ENCODE results near the gene CD300LG.
"Not testable (repeated sequence)": the region's sequence is repeated elsewhere in the genome, so short reads cannot be mapped to it uniquely, and the experiment has no call there.

The CD300LG gene

DNA sequence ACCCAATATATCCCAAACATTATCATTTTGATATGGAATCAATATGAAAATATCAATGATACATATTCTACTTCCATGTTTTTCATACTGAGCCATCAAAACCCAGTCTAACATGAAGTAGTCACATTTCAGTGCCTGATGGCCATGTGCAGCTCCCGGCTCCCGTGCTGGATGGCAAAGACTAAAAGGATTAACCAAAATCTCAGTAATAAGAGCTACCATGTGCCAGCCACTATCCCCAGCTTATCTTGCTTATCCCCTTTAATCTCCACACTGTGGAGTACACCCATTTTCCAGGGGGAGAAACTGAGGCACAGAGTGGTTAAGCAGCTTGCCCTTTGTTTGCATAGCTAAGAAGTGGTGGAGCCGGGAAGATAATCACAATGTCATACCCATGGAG, 9.2 kb downstream of the CD300LG start:
- no peak for DNase-seq

DNA sequence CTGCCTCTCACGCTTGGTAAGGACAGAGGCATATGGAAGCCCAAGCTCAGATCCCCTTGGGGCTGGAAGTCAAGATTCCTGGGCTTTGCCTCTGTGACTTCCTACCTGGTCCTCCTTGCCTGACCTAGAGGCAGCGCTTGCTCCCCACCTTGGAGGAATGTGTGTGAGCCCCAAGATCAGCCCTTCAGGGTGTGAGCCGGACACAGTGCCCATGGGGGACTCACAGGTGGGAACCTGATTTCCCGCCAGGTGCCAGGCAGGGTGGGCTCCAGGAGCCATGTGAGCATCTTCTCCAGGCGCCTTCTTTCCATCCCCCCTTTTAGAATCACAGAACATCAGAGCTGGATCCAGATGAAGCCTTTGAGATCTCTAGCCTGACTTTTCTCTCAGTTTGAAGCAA, 10.2 kb downstream of the CD300LG start:
- DNase-seq, result no peak

- DNase-seq, result no peak
These were observed 11.1 kb downstream of the CD300LG start for GRCh38 chr17:43857957-43858600.

GRCh38 chr17:43860077-43860725, 13.2 kb downstream of the CD300LG start:
- no peak for DNase-seq

GRCh38 chr17:43860927-43861622, 14.1 kb downstream of the CD300LG start:
- no peak for DNase-seq

DNA sequence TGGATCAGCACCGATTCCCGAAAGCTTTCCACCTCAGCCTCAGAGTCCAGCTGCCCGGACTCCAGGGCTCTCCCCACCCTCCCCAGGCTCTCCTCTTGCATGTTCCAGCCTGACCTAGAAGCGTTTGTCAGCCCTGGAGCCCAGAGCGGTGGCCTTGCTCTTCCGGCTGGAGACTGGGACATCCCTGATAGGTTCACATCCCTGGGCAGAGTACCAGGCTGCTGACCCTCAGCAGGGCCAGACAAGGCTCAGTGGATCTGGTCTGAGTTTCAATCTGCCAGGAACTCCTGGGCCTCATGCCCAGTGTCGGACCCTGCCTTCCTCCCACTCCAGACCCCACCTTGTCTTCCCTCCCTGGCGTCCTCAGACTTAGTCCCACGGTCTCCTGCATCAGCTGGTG, 15.0 kb downstream of the CD300LG start:
- DNase-seq, result no peak

GRCh38 chr17:43864161-43864984, 17.4 kb downstream of the CD300LG start:
- DNase-seq, result no peak

DNA sequence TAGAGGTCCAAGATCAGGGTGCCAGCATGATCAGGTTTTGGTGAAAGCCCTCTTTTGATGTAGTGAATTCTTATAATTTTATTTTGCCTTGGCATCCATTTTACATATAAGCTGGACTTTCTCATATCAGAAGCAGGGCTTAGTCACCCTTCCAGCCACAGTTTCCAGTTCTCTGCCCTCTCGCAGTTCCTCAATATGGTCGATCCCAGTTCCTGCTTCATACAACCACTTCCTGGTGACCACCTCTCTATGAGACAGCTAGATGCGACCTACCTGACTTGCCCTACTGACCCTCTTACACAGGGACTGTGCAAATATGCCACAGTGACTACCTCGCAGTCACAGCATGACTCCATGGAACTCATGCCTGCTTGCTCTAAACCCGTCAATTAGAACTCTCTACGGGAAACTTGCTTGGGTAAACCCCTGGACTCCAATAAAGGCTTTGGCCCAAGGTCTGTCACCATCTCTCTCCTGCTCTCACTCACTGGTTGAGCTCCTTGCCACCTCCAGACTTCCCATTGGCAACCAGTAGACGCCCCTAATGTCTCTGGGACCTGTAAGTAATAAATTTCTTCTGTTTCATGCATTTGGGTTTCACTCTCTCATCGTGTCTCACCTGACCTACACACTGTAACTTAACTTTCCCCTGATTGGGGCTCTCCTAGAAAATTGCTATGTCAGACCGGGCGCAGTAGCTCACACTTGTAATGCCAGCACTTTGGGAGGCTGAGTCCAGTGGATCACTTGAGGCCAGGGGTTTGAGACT, 21.4 kb downstream of the CD300LG start:
- DNase-seq, result no peak

- not testable (repeated sequence) for DNase-seq
These were observed 22.1 kb downstream of the CD300LG start for GRCh38 chr17:43869031-43869430.

DNA sequence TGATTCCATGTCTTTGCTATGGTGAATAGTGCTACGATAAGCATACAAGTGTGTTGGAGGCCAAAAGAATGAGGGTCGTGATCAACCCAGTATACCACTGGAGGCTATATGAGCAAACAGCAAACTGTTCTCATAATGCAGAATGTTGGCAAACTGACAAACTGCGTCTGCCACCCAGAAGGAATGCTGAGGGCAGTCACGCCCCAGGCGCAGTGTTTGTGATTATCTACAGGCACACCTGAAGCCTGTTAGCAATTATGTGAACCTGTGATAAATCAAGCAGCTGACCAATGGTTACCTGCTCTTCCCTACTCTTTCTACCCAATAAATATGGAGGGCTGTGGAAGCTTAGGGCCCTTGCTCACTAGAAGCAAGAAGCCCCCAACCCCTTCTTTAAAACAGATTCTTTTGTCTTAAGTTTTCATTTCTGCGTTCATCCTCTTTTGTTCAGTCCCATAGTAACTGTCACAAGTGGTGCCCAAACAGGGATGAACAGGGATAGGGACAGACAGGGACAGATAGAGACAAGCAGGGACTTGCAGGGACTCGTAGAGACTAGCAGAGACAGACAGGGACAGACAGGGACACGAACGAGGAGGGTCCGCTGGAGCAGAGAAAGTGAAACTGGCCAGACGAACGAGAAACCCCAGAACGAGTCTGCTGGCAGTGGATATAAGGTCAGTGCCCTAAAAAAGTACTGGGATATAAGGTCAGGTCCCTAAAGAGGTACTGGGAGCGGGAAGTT, 25.1 kb downstream of the CD300LG start:
- no peak for DNase-seq

GRCh38 chr17:43873091-43873490, 26.1 kb downstream of the CD300LG start:
- no peak for DNase-seq

GRCh38 chr17:43873815-43874214, 26.8 kb downstream of the CD300LG start:
- DNase-seq, result no peak

DNA sequence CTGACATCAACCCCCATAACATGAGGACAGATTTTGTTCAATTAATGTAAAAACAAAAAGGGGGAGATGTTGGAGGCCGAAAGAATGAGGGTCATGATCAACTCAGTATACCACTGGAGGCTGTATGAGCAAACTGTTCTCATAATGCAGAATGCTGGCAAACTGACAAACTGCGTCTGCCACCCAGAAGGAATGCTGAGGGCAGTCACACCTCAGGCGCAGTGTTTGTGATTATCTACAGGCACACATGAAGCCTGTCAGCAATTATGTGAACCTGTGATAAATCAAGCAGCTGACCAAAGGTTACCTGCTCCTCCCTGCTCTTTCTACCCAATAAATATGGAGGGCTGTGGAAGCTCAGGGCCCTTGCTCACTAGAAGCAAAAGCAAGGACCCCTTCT, 27.3 kb downstream of the CD300LG start:
- DNase-seq, result no peak

- no peak for DNase-seq
These were observed 28.6 kb downstream of the CD300LG start for GRCh38 chr17:43875476-43876147.

GRCh38 chr17:43877031-43877430, 30.1 kb downstream of the CD300LG start:
- no peak for DNase-seq

DNA sequence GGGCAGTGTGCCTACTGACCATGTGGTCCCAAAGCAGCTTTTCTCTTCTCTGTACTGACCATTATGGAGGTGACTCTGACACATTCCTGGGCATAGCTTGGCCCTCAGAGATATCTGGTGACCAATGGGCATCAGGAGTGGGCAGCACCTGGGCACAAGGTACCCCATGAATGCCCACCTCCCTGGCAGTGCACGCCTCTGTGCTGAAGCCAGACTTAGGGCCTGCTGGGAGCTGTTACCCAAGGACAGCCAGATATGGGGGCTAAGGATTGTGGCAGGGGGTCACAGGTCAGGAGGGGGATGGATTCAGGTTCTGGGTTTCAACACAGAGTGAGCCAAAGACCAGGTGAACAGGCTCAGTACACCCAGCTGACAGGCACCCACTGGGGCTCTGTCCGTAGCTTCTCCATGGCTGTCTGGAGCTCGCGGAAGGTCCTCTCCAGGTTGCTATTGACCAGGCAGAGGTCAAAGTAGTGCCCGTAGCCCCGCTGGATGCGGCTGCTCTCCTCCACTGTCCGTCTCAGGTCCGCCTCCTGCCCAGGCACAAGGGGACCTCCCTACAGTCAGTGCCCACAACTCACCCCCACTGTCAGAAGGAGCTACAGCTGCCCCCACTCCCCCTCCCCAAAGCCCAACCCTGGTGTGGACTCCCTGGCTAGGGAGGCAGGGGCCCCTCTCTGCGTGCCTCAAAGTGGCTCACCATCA, 30.6 kb downstream of the CD300LG start:
- no peak for DNase-seq

DNA sequence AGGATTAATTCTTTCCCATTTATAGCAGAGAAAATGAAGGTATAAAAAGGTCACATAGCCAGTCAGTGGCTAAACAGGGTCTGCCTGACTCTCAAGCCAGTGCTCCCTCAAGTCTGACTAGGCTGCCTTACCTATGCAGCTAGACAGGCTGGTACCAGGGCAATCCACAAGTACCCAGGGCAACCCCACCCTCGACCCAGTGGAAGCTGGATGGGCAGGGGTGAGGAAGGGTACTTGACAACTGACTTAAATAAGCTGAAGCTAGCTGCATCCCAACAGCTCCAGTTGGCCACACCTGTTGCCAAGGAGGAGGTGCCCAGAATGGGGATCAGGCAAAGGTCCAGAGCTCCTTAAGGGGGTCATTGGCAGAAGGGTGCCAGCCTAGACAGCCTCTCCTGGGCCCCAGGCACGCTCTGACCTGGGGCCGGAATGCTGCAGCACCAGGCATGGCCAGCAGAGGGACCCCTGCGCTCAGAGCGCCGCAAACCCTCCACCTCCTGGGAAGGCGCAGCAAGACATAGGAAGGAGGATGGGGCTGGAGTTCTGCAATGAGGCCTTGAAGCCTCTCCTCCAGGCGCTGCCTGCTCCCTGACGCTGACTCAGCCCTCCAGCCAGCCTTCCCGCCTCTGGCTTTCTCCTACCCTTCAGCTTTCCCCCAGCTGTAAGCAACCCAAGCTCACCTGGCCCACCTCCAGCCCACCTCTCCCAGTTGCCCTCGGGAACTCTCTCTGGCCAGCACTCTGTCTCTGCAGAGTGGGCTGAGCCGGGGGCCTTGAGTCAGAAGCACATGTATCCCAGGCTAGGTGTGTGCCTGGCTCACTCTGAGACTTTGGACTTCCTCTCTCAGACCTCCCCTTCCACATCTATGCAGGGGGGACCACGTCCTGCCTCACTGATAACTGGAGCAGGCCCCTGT, 31.5 kb downstream of the CD300LG start:
- peak; percentile 72 for DNase-seq

- no peak for DNase-seq
These were observed 32.9 kb downstream of the CD300LG start for GRCh38 chr17:43879723-43880419.

All from stimulated activated CD4-positive, alpha-beta T cell treated with anti-CD3 and anti-CD28 coated beads, Interleukin-4, amount 100 ng/mL, for 24 hours (primary cell).